ENCODE data around the gene CNOT3. TPM values are rescaled to one million over a fixed set of nuclear protein-coding genes. Genes with fewer than 3 reads are reported as not detected.

CNOT3 gene
- total RNA-seq, 2 experiments from 2014 or later = 55.1 to 58.4 TPM

- Mint-ChIP-seq H3K9me3 (ENCODE audit: insufficient read depth) (no peaks in the 10 kb centered on the region), H3K36me3 (ENCODE audit: low read depth) (peaks cover 75% of the 10 kb centered on the region), H3K4me1 (ENCODE audit: low read depth) (peaks cover 81% of the 10 kb centered on the region), H3K27ac (no peak overlapping the region), H3K4me3 (peak overlapping the region; percentile 100), H3K27me3 (ENCODE audit: low read depth) (no peaks in the 10 kb centered on the region)
- ChIA-PET POLR2A (interaction anchor here (4.1 kb wide), 1 partner anchor 14 kb away, joined by 103 read pairs; the partner anchor contains the start of genes MBOAT7 and TSEN34), CTCF (interaction anchor here (2.0 kb wide), 1 partner anchor 12 kb away, joined by 4 read pairs; the partner anchor contains the start of gene TSEN34)
- DNase-seq (no peak), ATAC-seq (no peak)
These were observed 65.6 kb downstream of the CNOT3 start for GRCh38 chr19:54203151-54203611.

GRCh38 chr19:54204767-54205468 lies 67.4 kb downstream of the CNOT3 start:
- peaks cover 87% of the 10 kb centered on the region for H3K36me3 Mint-ChIP-seq (ENCODE audit: low read depth)
- H3K9me3 Mint-ChIP-seq (ENCODE audit: insufficient read depth) = no peaks in the 10 kb centered on the region
- CTCF ChIA-PET = interaction anchor here (1.2 to 1.5 kb wide), 3 partner anchors 16 to 61 kb away, joined by 3 to 5 read pairs (median 3); partner anchors contain the start of gene MBOAT7
- peaks cover 91% of the 10 kb centered on the region for H3K4me1 Mint-ChIP-seq (ENCODE audit: low read depth)
- POLR2A ChIA-PET = interaction anchor here (0.9 to 2.4 kb wide), 3 partner anchors 13 to 46 kb away, joined by 3 to 7 read pairs (median 4); partner anchors contain the start of genes LENG1 and MBOAT7
- no peaks in the 10 kb centered on the region for H3K27me3 Mint-ChIP-seq (ENCODE audit: low read depth)
- no peak for DNase-seq
- ATAC-seq = no peak
- H3K4me3 Mint-ChIP-seq = no peak overlapping the region
- no peak overlapping the region for H3K27ac Mint-ChIP-seq

Other genes with a start within 250 kb of the CNOT3 start
- gene CACNG7, start 228.5 kb upstream of the CNOT3 start, total RNA-seq = not detected
- not detected for gene CACNG8, start 174.8 kb upstream of the CNOT3 start, total RNA-seq
- gene CACNG6, start 146.1 kb upstream of the CNOT3 start, total RNA-seq = not detected
- gene VSTM1, start 73.9 kb upstream of the CNOT3 start, total RNA-seq = not detected
- not detected for gene TARM1, start 56.4 kb upstream of the CNOT3 start, total RNA-seq
- gene OSCAR, start 37.0 kb upstream of the CNOT3 start, total RNA-seq = under 1 TPM; 0.34 to 0.42 TPM
- gene NDUFA3, start 34.9 kb upstream of the CNOT3 start, total RNA-seq = 100 to 1,000 TPM; 138 to 152 TPM
- gene TFPT, start 22.1 kb upstream of the CNOT3 start, total RNA-seq = 10 to 100 TPM; 50.9 to 51.4 TPM
- 10 to 100 TPM; 77.5 to 82.8 TPM for gene PRPF31, start 22.0 kb upstream of the CNOT3 start, total RNA-seq
- gene LENG1, start 22.0 kb downstream of the CNOT3 start, total RNA-seq = 1 to 10 TPM; 6.6 to 7.5 TPM
- under 1 TPM; 0.55 to 0.76 TPM for gene TMC4, start 35.4 kb downstream of the CNOT3 start, total RNA-seq
- gene MBOAT7, start 51.8 kb downstream of the CNOT3 start, total RNA-seq = 10 to 100 TPM; 56.9 to 58.8 TPM
- 10 to 100 TPM; 11.2 to 11.9 TPM for gene TSEN34, start 53.5 kb downstream of the CNOT3 start, total RNA-seq
- gene RPS9, start 63.1 kb downstream of the CNOT3 start, total RNA-seq = 1,000 to 10,000 TPM; 1,244 to 1,253 TPM
- gene LILRB3, start 85.2 kb downstream of the CNOT3 start, total RNA-seq = 1 to 10 TPM; 1.1 to 1.5 TPM
- gene LILRA6, start 105.0 kb downstream of the CNOT3 start, total RNA-seq = under 1 TPM in 1 of 2 experiments, not detected in 1; 0.18 TPM
- gene LILRB5, start 119.5 kb downstream of the CNOT3 start, total RNA-seq = not detected
- gene LILRB2, start 143.3 kb downstream of the CNOT3 start, total RNA-seq = not detected
- gene LILRA5, start 175.4 kb downstream of the CNOT3 start, total RNA-seq = not detected
- gene LILRA4, start 201.4 kb downstream of the CNOT3 start, total RNA-seq = not detected
- gene LAIR1, start 227.2 kb downstream of the CNOT3 start, total RNA-seq = 10 to 100 TPM; 92.8 to 97.6 TPM

Measured in activated CD8-positive, alpha-beta T cell treated with anti-CD3 and anti-CD28 coated beads, Interleukin-2, amount 10 ng/mL, durations not matched to agents 7 days and 5 days (primary cell).